SK-N-SH (cell line): ENCODE measurements around the gene DLAT. TPM values are rescaled to one million over a fixed set of nuclear protein-coding genes. Genes with fewer than 3 reads are reported as not detected.
A peak's percentile ranks its signal among the peaks of the same experiment; 100 is the strongest.

Experiments used
- CTCF ChIA-PET: fragments of 300-600, 350-600 bp; formaldehyde crosslinking; extraction: SDS; loops from one replicate; lab custom pipeline; 2021; lab: Yijun Ruan, JAX
- POLR2A ChIA-PET: fragments of 350-600 bp; sonication (Branson Sonifier 250); formaldehyde crosslinking; extraction: SDS; loops from one replicate; lab custom pipeline; 2020; ENCODE audit warnings: antibody characterized with exemption, inconsistent platforms; lab: Yijun Ruan, JAX
- DNase-seq: peaks from one replicate; pipeline ENCODE4 v3.0.0; 2012
- H2AFZ ChIP-seq: fragments of 200-600 bp; sonication (generic); 2 replicates; pipeline ENCODE4 v1.8.1; 2016; ENCODE audit warnings: antibody characterized with exemption, mild to moderate bottlenecking, low read depth
- H3F3A ChIP-seq: fragments of 200-600 bp; sonication (generic); replicated peaks from 2 replicates; pipeline ENCODE3; 2016; ENCODE audit warnings: antibody characterized with exemption, mild to moderate bottlenecking; ENCODE audit not compliant: insufficient read depth
- H3K27ac ChIP-seq, 2 experiments: fragments of 200-500 bp in 1 of 2; fragments of 200-600 bp in 1 of 2; sonication (Bioruptor generic) in 1 of 2; sonication (generic), shearing (Covaris generic) in 1 of 2; 2 replicates each; pipeline versions ENCODE4 v1.5.1 to v1.6.1; 2014 to 2016; ENCODE audit warnings: low read depth in 2 of 2, inconsistent platforms in 1 of 2, low read length in 1 of 2, mild to moderate bottlenecking in 1 of 2, mixed read lengths in 1 of 2
- H3K27me3 ChIP-seq: fragments of 200-600 bp; sonication (generic), shearing (Covaris generic); 2 replicates; pipeline ENCODE4 v1.6.1; 2016; ENCODE audit warnings: mixed run types; ENCODE audit not compliant: insufficient read depth
- H3K36me3 ChIP-seq, 2 experiments: fragments of 200-500 bp in 1 of 2; fragments of 200-600 bp in 1 of 2; sonication (Bioruptor generic) in 1 of 2; sonication (generic) in 1 of 2; replicated peaks in 1 of 2; 2 replicates each; pipeline versions ENCODE3 to v1.5.1; 2014 to 2016; ENCODE audit warnings: low read length in 1 of 2, mild to moderate bottlenecking in 1 of 2; ENCODE audit not compliant: insufficient read depth in 2 of 2, control insufficient read depth in 1 of 2
- H3K4me1 ChIP-seq, 2 experiments: fragments of 200-500 bp in 1 of 2; fragments of 200-600 bp in 1 of 2; sonication (Bioruptor generic) in 1 of 2; sonication (generic), shearing (Covaris generic) in 1 of 2; 2 replicates each; pipeline versions ENCODE4 v1.5.1 to v1.6.1; 2014 to 2016; ENCODE audit warnings: low read depth in 1 of 2, low read length in 1 of 2, mixed run types in 1 of 2; ENCODE audit not compliant: insufficient read depth in 2 of 2, control insufficient read depth in 1 of 2
- H3K4me2 ChIP-seq: fragments of 200-600 bp; sonication (generic), shearing (Covaris generic); 2 replicates; pipeline ENCODE4 v1.6.1; 2017; ENCODE audit warnings: mixed run types
- H3K4me3 ChIP-seq, 2 experiments: fragments of 200-500 bp in 1 of 2; fragments of 200-600 bp in 1 of 2; sonication (Bioruptor generic) in 1 of 2; sonication (generic), shearing (Covaris generic) in 1 of 2; 2 replicates each; pipeline versions ENCODE4 v1.5.1 to v1.8.1; 2014 to 2016; ENCODE audit warnings: low read depth in 2 of 2, inconsistent platforms in 1 of 2, low read length in 1 of 2, mild to moderate bottlenecking in 1 of 2, mixed read lengths in 1 of 2, moderate library complexity in 1 of 2
- H3K79me2 ChIP-seq: fragments of 200-600 bp; sonication (generic); 2 replicates; pipeline ENCODE4 v1.8.1; 2017; ENCODE audit warnings: mild to moderate bottlenecking; ENCODE audit not compliant: insufficient read depth
- H3K9ac ChIP-seq: fragments of 200-600 bp; sonication (generic); 2 replicates; pipeline ENCODE4 v1.6.1; 2017; ENCODE audit warnings: mixed run types
- H3K9me2 ChIP-seq: fragments of 200-600 bp; sonication (generic); 2 replicates; pipeline ENCODE4 v1.6.1; 2017; ENCODE audit warnings: mixed run types
- H3K9me3 ChIP-seq: fragments of 200-600 bp; sonication (generic); 2 replicates; pipeline ENCODE4 v1.6.1; 2017; ENCODE audit warnings: mixed run types, mild to moderate bottlenecking, moderate library complexity
- H4K20me1 ChIP-seq: fragments of 200-600 bp; sonication (generic); 2 replicates; pipeline ENCODE4 v1.6.1; 2017; ENCODE audit warnings: mild to moderate bottlenecking, mixed run types; ENCODE audit not compliant: insufficient read depth
- CTCF ChIP-seq: fragments of 200-600 bp; sonication (generic); IDR thresholded peaks from 2 replicates; pipeline ENCODE4 v1.6.1; 2017; ENCODE audit warnings: antibody characterized with exemption, mild to moderate bottlenecking, moderate library complexity
- EP300 ChIP-seq, 2 experiments: IDR thresholded peaks; 2 replicates each; pipeline versions ENCODE4 v1.4.0 to v1.6.1; 2012; ENCODE audit warnings: borderline replicate concordance in 1 of 2, low read depth in 1 of 2, low read length in 1 of 2
- FOSL2 ChIP-seq: IDR thresholded peaks from 2 replicates; pipeline ENCODE4 v1.4.0; 2012; ENCODE audit warnings: low read depth, mild to moderate bottlenecking, moderate library complexity, borderline replicate concordance
- GATA2 ChIP-seq: sonication (generic); formaldehyde crosslinking; IDR thresholded peaks from 2 replicates; pipeline ENCODE4 v1.5.0; 2020; ENCODE audit warnings: mild to moderate bottlenecking, missing genetic modification reagents
- MEF2A ChIP-seq: IDR thresholded peaks from 2 replicates; pipeline ENCODE4 v1.4.0; 2012; ENCODE audit warnings: low read depth, borderline replicate concordance
- MXI1 ChIP-seq: IDR thresholded peaks from 2 replicates; pipeline ENCODE4 v1.6.1; 2012; ENCODE audit warnings: mild to moderate bottlenecking, low read depth, low read length, improper control_type of control experiment
- NFIC ChIP-seq: IDR thresholded peaks from 2 replicates; pipeline ENCODE4 v1.4.0; 2012; ENCODE audit warnings: borderline replicate concordance
- PBX3 ChIP-seq: IDR thresholded peaks from 2 replicates; pipeline ENCODE4; 2012
- RAD21 ChIP-seq: IDR thresholded peaks from 2 replicates; pipeline ENCODE4 v1.6.1; 2012; ENCODE audit warnings: mild to moderate bottlenecking, low read length
- RFX5 ChIP-seq: IDR thresholded peaks from 2 replicates; pipeline ENCODE4 v1.6.1; 2012; ENCODE audit warnings: mild to moderate bottlenecking, improper control_type of control experiment, low read length
- YY1 ChIP-seq: IDR thresholded peaks from 2 replicates; pipeline ENCODE4 v1.4.0; 2012; ENCODE audit warnings: low read depth, mild to moderate bottlenecking
- ZBTB33 ChIP-seq: IDR thresholded peaks from 2 replicates; pipeline ENCODE4 v1.4.0; 2012; ENCODE audit warnings: low read depth, borderline replicate concordance
- WGBS: methylation state at CpG from one replicate; pipeline ENCODE4 v1.1.6; 2017; ENCODE audit warnings: low lambda C conversion rate; 5-methylcytosine and 5-hydroxymethylcytosine counted together
- polyA plus RNA-seq, 3 experiments: library from polyadenylated mRNA; depleted of rRNA; stranded (reverse); fragments of >200 nt; gene quantifications; 2 replicates each; pipeline ENCODE4 v1.2.3, GENCODE V29; 2012

Gene DLAT
- polyA plus RNA-seq, 1 of the 3 experiments (the other 2 are of a cell fraction), result 14.4 TPM

- CTCF ChIA-PET, result interaction anchor here (1.1 to 14.8 kb wide), 3 partner anchors 11 to 43 kb away, joined by 3 to 272 read pairs (median 7); partner anchors contain the start of gene DIXDC1
- H3K79me2 ChIP-seq, result peaks cover 5% of the 10 kb centered on the region; the same call in 1 of the 2 replicates
- TF ChIP-seq GATA2 (CRISPR knock-in tag), result no peak
- TF ChIP-seq EP300 (IDR thresholded peaks at IDR 0.05; ENCODE audit: borderline replicate concordance in 1 of 2, low read depth in 1 of 2, low read length in 1 of 2), result no peak
- TF ChIP-seq CTCF, result no peak
- TF ChIP-seq FOSL2, result no peak
- no peak for TF ChIP-seq PBX3
- no peak for TF ChIP-seq MXI1
- no peak for TF ChIP-seq MEF2A
- TF ChIP-seq YY1, result no peak
- TF ChIP-seq RFX5, result no peak
- no peak for TF ChIP-seq NFIC
- TF ChIP-seq RAD21, result no peak
- TF ChIP-seq ZBTB33, result no peak
- H3K9ac ChIP-seq, result no peak overlapping the region
- no peak overlapping the region for H3K27ac ChIP-seq
- H3K4me1 ChIP-seq, result peaks cover 13 to 18% of the 10 kb centered on the region in 2 experiments; a peak in 3 of 4 replicates
- WGBS, result 83% methylated on average over 21 of the region's 21 CpGs
- no peaks in the 10 kb centered on the region for H3K27me3 ChIP-seq
- H4K20me1 ChIP-seq, result no peaks in the 10 kb centered on the region
- H3K36me3 ChIP-seq, result peaks cover 0 to 20% of the 10 kb centered on the region in 2 experiments
- H3K4me3 ChIP-seq, result no peak overlapping the region
- peak overlapping the region; percentile 97; the same call in 1 of the 2 replicates for H3K4me2 ChIP-seq
- H3F3A ChIP-seq, result peaks cover 18% of the 10 kb centered on the region
- no peak overlapping the region for H2AFZ ChIP-seq
- H3K9me3 ChIP-seq, result no peaks in the 10 kb centered on the region
- POLR2A ChIA-PET, result interaction anchor here (0.6 kb wide), 1 partner anchor 114 kb away, joined by 10 read pairs; no protein-coding TSS in a partner anchor
- no peak for DNase-seq
- no peaks in the 10 kb centered on the region for H3K9me2 ChIP-seq
These were observed 48.5 kb upstream of the DLAT start for GRCh38 chr11:111976767-111977145.
